DND-41 (cell line): ENCODE results near the gene IQCC.

Experiments
- ATAC-seq: fragments of 200-7000 bp; cut with Tn5 transposase; 3 replicates; pipeline ENCODE4 v1.9.1; 2021; ENCODE audit warnings: low read depth; ENCODE audit not compliant: insufficient read depth
- DNase-seq: peaks from one replicate; pipeline ENCODE4 v3.0.0-alpha.2; 2020
- H2AFZ ChIP-seq: 2 replicates; pipeline ENCODE4 v1.6.0; 2012; ENCODE audit warnings: low read depth, low read length
- H3K27ac ChIP-seq: 2 replicates; pipeline ENCODE4 v1.5.1; 2012; ENCODE audit warnings: low read length, inconsistent platforms
- H3K27me3 ChIP-seq: fragments of 200-600 bp; sonication (generic); 2 replicates; pipeline ENCODE4 v1.6.0; 2012; ENCODE audit warnings: low read length, mild to moderate bottlenecking, inconsistent platforms; ENCODE audit not compliant: insufficient read depth, poor library complexity
- H3K36me3 ChIP-seq: 2 replicates; pipeline ENCODE4 v1.5.1; 2012; ENCODE audit warnings: low read length, inconsistent platforms; ENCODE audit not compliant: insufficient read depth
- H3K4me1 ChIP-seq: 2 replicates; pipeline ENCODE4 v1.5.1; 2012; ENCODE audit warnings: mild to moderate bottlenecking, low read length; ENCODE audit not compliant: insufficient read depth
- H3K4me2 ChIP-seq: 2 replicates; pipeline ENCODE4 v1.6.0; 2012; ENCODE audit warnings: mild to moderate bottlenecking, moderate library complexity, low read length, inconsistent platforms; ENCODE audit not compliant: insufficient read depth
- H3K4me3 ChIP-seq, 2 experiments: fragments of 200-600 bp in 1 of 2; shearing (Covaris generic) in 1 of 2; 2 replicates each; pipeline ENCODE4 v1.5.1; 2012 to 2016; ENCODE audit warnings: inconsistent platforms in 2 of 2, low read length in 2 of 2, mild to moderate bottlenecking in 2 of 2, low read depth in 1 of 2, moderate library complexity in 1 of 2
- H3K79me2 ChIP-seq: 2 replicates; pipeline ENCODE4 v1.6.0; 2012; ENCODE audit warnings: low read length, inconsistent platforms; ENCODE audit not compliant: insufficient read depth
- H3K9ac ChIP-seq: 2 replicates; pipeline ENCODE4 v1.6.0; 2012; ENCODE audit warnings: low read depth, mild to moderate bottlenecking, inconsistent platforms, low read length, moderate library complexity
- H3K9me3 ChIP-seq: 2 replicates; pipeline ENCODE4 v1.5.1; 2012; ENCODE audit warnings: low read length, moderate library complexity, mild to moderate bottlenecking, inconsistent platforms; ENCODE audit not compliant: insufficient read depth, severe bottlenecking
- H4K20me1 ChIP-seq: 2 replicates; pipeline ENCODE4 v1.6.0; 2012; ENCODE audit warnings: low read length; ENCODE audit not compliant: insufficient read depth
- EZH2 ChIP-seq: IDR thresholded peaks from 3 replicates; pipeline ENCODE4 v1.6.1; 2012; ENCODE audit warnings: borderline replicate concordance, low read depth, mild to moderate bottlenecking, moderate library complexity, low read length, inconsistent platforms; ENCODE audit not compliant: severe bottlenecking
- TF ChIP-seq, protein P1 (sequence below): IDR thresholded peaks from 2 replicates; pipeline ENCODE4 v1.5.1; 2012; ENCODE audit warnings: borderline replicate concordance, low read length, moderate library complexity, mild to moderate bottlenecking; ENCODE audit not compliant: poor library complexity, severe bottlenecking; ENCODE audit errors: extremely low read depth

Gene IQCC

DNA sequence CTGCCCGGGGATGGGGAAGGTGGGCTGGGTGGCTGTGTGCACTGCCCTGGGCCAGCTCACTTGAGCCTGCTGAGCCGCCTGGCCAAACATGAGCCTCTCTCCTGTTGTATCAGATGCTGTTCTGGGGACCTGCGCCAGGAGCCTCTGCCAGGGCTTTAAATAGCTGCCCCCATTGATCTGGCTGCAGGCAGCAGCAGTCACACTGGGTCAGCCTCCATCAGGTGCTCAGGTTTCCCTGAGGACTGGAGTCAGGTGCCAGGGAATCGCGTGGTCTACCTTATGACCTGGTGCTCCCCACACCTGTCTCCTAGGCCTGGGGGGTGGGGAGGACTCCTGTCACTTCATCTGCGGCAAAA, 5.8 kb upstream of the IQCC start:
- Histone ChIP-seq H3K9me3 (no peaks in the 10 kb centered on the region), H4K20me1 (peaks cover 26% of the 10 kb centered on the region; the same call in 1 of the 2 replicates), H3K4me3 (peak overlapping the region in 1 of 2 experiments; percentile 68; a peak in 3 of 4 replicates), H3K27ac (peak overlapping the region; percentile 77), H3K79me2 (peaks cover 12% of the 10 kb centered on the region), H3K9ac (peak overlapping the region; percentile 60), H3K4me2 (peak overlapping the region; percentile 97), H2AFZ (peak overlapping the region; percentile 64), H3K4me1 (peaks cover 59% of the 10 kb centered on the region), H3K36me3 (peaks cover 45% of the 10 kb centered on the region), H3K27me3 (no peaks in the 10 kb centered on the region)
- no peak for ATAC-seq
- no peak for DNase-seq
- TF ChIP-seq, protein P1, sequence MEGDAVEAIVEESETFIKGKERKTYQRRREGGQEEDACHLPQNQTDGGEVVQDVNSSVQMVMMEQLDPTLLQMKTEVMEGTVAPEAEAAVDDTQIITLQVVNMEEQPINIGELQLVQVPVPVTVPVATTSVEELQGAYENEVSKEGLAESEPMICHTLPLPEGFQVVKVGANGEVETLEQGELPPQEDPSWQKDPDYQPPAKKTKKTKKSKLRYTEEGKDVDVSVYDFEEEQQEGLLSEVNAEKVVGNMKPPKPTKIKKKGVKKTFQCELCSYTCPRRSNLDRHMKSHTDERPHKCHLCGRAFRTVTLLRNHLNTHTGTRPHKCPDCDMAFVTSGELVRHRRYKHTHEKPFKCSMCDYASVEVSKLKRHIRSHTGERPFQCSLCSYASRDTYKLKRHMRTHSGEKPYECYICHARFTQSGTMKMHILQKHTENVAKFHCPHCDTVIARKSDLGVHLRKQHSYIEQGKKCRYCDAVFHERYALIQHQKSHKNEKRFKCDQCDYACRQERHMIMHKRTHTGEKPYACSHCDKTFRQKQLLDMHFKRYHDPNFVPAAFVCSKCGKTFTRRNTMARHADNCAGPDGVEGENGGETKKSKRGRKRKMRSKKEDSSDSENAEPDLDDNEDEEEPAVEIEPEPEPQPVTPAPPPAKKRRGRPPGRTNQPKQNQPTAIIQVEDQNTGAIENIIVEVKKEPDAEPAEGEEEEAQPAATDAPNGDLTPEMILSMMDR, result no peak
- TF ChIP-seq EZH2, result no peak

DNA sequence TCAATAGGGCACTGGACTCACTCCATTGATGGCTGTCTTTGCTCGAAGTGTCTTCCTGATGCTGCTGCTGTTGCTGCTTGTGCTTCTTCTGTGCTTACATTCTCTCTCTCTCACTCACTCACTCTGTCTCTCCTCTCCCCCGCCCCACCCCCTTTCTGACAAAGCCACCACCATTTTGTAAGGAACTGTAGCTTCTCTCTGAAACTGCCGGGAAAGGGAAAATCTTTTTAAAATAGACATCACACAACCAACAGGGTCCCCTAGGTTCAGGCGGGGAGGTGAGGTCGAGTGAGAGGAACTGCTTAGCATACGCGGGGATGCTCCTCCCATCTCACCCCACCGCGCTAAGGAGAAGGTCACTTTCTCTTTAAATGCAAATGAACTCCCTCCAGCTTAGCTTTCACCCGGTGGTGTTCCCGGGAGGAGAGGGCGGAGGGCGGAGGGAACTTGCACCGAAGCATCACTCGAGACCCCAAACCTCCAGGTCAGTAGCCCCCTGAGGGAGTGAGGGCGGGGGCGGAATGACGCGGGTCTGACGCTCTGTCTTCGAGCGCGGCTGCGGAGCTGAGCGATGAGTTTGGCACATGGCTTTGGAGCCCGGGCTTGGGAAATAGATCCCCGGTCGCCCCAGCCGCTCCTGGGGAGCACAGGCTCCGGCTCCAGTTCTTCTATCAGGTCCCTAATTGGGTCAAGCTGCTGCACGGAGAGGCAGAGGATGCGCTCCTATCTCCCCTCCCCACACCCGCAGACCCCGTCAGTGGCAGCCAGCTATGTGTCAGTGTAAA, 5.1 kb upstream of the IQCC start, which contains the start of gene CCDC28B:
CCDC28B (plus strand) TSS at position 370 of the 785 bp plus-strand sequence. CDS start 1,341 bp downstream, outside the sequence.
- TF ChIP-seq EZH2, result no peak
- TF ChIP-seq, protein P1, result no peak
- ATAC-seq (peak; percentile 48), DNase-seq (peak; percentile 68)
- Histone ChIP-seq H3K27me3 (no peaks in the 10 kb centered on the region), H4K20me1 (peaks cover 22% of the 10 kb centered on the region; the same call in 1 of the 2 replicates), H3K9ac (peak within 1 kb of the TSS; percentile 60), H3K4me1 (peaks cover 59% of the 10 kb centered on the region), H3K36me3 (peaks cover 38% of the 10 kb centered on the region), H3K9me3 (no peaks in the 10 kb centered on the region), H2AFZ (peak within 1 kb of the TSS; percentile 88), H3K27ac (peak within 1 kb of the TSS; percentile 77), H3K4me2 (peak within 1 kb of the TSS; percentile 97), H3K79me2 (peaks cover 12% of the 10 kb centered on the region), H3K4me3 (peak within 1 kb of the TSS; percentile 40 to 68)

DNA sequence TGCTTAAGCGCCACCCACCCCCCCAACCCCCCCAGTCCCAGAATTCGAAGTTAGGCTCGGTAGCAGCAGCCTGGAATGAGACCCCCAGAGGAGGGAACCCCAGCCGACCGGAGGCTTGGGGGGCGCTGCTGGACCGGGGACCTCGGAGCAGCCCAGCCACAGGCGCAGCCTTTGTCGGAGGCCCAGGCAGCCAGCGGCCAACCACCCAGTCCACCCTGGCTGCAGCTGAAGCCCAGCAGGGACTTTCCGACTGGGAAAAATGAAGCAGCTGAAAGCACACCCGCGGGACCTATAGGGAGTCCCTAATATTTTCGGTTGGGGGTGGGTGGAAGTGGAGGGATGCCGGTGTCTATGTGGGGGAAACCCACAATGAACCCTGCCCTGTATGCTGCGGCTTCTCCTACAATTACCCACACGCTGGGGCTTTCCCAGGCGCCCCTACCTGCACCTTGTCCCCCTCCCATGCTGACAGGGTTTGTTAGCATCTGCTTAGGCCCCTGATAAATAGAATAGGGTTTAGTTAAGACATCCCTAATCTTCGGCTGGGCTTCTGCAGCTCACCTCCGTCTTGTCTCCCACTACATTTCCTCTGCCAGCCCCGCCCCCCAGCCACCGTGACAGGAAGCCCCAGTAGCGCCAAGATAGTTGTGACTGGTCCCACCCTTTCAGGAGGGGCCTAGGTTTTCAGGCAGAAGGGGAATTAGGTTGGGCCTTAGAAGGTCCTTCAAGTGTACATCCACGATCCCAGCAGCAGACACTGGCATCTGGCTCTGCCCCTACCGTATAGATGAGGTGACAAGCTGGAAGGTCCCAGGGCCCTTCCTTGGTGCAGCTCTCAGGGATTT, 4.2 kb upstream of the IQCC start:
- peak overlapping the region; percentile 77 for H3K27ac ChIP-seq
- ATAC-seq, result peak; percentile 73
- H3K36me3 ChIP-seq, result peaks cover 30% of the 10 kb centered on the region
- TF ChIP-seq EZH2, result no peak
- TF ChIP-seq, protein P1, result peak; percentile 33
- peak overlapping the region; percentile 60 for H3K9ac ChIP-seq
- H3K27me3 ChIP-seq, result no peaks in the 10 kb centered on the region
- H3K79me2 ChIP-seq, result peaks cover 19% of the 10 kb centered on the region
- H3K9me3 ChIP-seq, result no peaks in the 10 kb centered on the region
- H4K20me1 ChIP-seq, result peaks cover 15% of the 10 kb centered on the region; the same call in 1 of the 2 replicates
- peaks cover 58% of the 10 kb centered on the region for H3K4me1 ChIP-seq
- peak overlapping the region; percentile 97 for H3K4me2 ChIP-seq
- DNase-seq, result peak; percentile 91
- peak overlapping the region; percentile 40 to 68 for H3K4me3 ChIP-seq
- H2AFZ ChIP-seq, result peak overlapping the region; percentile 88
